NB4 (cell line): ENCODE measurements around the gene MAGI1.
"Not testable (repeated sequence)": the region's sequence is repeated elsewhere in the genome, so short reads cannot be mapped to it uniquely, and the experiment has no call there.

Source experiments
- DNase-seq: peaks from one replicate; pipeline ENCODE4 v3.0.0; 2010; ENCODE audit warnings: low read depth
- H3K4me3 ChIP-seq: one replicate; pipeline ENCODE4 v1.5.1; 2011; ENCODE audit warnings: mild to moderate bottlenecking, low read depth, low read length, moderate library complexity
- MYC ChIP-seq: IDR thresholded peaks from 2 replicates; pipeline ENCODE4 v1.6.1; 2011; ENCODE audit warnings: low read depth, low read length
- POLR2A ChIP-seq: IDR thresholded peaks from 2 replicates; pipeline ENCODE4 v1.6.1; 2011; ENCODE audit warnings: mild to moderate bottlenecking; ENCODE audit not compliant: insufficient read length; ENCODE audit errors: extremely low read depth
- TF ChIP-seq, protein P1 (sequence below): IDR thresholded peaks from one replicate; pipeline ENCODE4 v1.5.1; 2012; ENCODE audit warnings: low read depth, low read length
- TF ChIP-seq, protein P2 (sequence below): IDR thresholded peaks from 2 replicates; pipeline ENCODE4 v1.6.1; 2011; ENCODE audit warnings: low read depth, low read length

MAGI1 gene

DNA sequence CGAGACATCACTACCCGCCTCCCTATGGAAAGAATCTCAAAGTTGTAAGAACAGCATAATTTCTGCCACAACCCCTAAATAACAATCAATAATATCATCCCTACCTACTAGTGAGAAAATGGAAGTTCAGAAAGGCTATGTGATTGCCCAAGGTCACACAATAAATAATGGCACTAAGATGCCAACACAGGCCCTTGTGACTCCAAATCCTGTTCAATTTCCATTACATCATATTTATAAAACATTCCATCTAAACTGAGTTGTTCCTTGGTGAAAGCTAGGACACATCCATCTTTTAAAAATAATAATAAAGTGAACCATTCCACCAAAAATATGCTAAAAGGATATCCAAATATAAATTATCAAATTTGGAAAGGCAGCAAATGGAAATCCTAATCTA lies 144.6 kb downstream of the MAGI1 start:
- no peak for DNase-seq
- no peak for TF ChIP-seq MYC
- H3K4me3 ChIP-seq = no peak overlapping the region

DNA sequence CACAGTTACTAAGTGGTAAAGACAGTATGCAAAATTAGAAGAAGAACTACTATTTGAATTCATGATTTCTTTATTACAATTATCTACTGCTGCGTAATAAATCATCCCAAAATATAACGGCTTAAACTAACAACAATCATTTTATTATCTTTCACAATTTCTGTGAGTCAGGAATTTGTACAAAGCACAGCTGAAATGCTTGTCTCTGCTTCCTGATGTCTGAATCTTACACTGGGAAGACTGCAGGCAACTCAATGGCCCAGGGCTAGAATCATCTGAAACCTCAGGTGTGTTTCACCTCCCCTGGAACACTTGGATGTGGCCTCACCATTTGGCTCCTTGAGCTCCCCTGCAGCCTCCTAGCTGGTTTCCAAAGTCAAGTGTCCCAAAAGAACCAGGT lies 145.1 kb downstream of the MAGI1 start:
- no peak for DNase-seq
- TF ChIP-seq MYC = no peak
- TF ChIP-seq, protein P1, sequence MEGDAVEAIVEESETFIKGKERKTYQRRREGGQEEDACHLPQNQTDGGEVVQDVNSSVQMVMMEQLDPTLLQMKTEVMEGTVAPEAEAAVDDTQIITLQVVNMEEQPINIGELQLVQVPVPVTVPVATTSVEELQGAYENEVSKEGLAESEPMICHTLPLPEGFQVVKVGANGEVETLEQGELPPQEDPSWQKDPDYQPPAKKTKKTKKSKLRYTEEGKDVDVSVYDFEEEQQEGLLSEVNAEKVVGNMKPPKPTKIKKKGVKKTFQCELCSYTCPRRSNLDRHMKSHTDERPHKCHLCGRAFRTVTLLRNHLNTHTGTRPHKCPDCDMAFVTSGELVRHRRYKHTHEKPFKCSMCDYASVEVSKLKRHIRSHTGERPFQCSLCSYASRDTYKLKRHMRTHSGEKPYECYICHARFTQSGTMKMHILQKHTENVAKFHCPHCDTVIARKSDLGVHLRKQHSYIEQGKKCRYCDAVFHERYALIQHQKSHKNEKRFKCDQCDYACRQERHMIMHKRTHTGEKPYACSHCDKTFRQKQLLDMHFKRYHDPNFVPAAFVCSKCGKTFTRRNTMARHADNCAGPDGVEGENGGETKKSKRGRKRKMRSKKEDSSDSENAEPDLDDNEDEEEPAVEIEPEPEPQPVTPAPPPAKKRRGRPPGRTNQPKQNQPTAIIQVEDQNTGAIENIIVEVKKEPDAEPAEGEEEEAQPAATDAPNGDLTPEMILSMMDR = no peak
- TF ChIP-seq POLR2A = no peak
- TF ChIP-seq, protein P2, sequence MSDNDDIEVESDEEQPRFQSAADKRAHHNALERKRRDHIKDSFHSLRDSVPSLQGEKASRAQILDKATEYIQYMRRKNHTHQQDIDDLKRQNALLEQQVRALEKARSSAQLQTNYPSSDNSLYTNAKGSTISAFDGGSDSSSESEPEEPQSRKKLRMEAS = no peak
- H3K4me3 ChIP-seq = no peak overlapping the region

DNA sequence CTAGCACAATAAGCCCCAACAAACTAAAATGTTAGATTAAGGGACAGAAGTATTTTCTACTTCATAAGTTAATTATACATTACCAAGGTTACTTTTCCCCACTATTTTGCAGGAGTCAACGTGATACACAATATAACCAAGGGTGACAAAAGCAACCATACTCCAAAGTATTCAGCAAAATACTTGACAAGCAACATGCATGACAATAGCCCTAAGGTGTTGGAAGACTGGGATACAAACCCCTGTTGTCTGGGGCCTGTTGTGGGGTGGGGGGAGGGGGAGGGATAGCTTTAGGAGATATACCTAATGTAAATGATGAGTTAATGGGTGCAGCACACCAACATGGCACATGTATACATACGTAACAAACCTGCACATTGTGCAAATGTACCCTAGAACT lies 147.2 kb downstream of the MAGI1 start:
- not testable (repeated sequence) for H3K4me3 ChIP-seq, DNase-seq

DNA sequence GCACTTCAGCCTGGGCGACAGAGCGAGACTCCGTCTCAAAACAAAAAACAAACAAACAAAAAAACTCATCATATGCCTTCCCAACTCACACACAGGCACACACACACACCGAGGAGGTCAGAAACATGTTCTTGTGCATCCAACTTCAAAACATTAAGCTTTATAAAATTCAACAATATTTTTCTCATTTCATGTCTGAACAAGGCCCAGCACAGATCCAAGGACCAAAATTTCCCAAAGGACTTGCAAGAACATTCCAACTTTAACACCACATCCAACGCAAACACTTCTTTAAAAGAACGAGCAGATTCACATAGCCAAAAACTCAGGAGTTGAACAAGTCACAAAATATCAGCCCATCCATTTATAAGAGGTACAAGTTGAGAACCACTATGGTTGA lies 148.4 kb downstream of the MAGI1 start:
- TF ChIP-seq POLR2A (no peak), MYC (no peak)
- TF ChIP-seq, protein P2 = no peak
- TF ChIP-seq, protein P1 = no peak
- H3K4me3 ChIP-seq = no peak overlapping the region
- DNase-seq = no peak

DNA sequence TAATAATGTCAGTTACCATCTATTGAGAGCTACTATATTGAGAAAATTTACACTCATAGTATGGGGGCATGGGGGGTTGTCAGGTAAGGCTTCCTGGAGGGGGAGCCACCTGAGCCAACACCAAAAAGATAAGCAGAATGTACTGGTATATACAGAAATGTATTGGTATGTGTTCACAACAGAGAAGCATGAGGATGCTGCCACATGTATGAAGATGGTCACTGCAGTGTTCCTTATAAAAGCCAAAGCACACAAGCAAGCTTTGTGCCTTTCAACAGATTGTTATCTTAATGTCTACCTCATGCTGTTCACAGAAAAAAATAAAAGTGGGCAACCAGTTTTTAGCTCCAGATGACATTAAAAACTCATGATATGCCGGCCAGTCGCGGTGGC lies 149.0 kb downstream of the MAGI1 start:
- no peak for TF ChIP-seq POLR2A
- TF ChIP-seq, protein P1 = no peak
- TF ChIP-seq, protein P2 = no peak
- no peak for TF ChIP-seq MYC
- DNase-seq = no peak
- H3K4me3 ChIP-seq = no peak overlapping the region

DNA sequence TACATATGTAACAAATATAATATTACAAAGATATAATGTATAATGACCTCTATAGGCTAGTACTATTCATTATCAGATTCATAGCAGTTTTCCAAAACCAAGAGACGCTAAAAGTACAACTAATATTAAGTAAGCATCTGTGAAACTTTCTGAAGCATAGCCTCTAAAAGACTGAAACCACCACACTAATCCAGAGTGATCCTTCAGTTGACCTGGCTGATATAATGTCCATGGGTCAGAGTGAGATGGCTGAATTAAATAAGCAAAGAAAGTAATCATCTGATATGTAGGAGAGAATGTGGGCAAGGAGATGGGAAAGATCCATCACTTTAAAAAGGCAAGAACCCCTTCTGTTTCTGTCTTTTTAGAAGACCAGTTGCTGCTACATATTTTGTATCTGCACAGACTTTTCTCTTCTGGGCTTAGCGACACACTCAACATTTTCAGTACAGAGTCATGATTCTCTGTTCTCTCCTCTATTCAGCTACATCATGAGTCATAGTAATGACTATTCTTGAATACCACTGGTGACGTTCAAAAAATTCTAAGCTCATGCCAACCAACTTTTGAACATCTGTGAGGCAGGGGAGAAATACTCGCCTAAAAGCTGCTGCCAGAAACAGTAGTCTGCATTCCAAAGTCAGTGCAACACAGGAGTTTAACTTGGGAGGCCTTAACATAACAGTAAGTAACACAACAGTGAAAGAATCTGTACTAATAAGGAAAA lies 149.6 kb downstream of the MAGI1 start:
- DNase-seq = no peak
- H3K4me3 ChIP-seq = no peak overlapping the region
- TF ChIP-seq, protein P2 = no peak
- TF ChIP-seq, protein P1 = no peak
- TF ChIP-seq MYC (no peak), POLR2A (no peak)

DNA sequence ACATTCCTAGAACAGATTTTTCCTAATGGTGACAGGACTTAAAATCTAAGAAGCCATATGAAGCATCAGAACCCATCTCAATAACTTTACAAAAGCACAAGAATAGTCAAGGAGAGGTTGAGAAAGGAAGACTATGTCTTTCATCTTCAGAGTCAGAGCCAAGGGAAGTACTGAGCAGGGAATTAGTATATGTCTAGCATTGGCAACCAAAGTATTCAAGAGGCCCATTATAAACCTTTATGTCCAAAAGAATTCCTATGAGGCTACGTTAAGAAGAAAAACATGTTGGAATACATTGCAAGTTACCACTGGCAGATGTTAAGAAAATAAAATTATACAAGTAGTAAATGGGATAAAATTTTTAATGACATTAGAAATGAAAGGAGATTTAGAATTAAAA lies 150.5 kb downstream of the MAGI1 start:
- H3K4me3 ChIP-seq = no peak overlapping the region
- no peak for DNase-seq
- TF ChIP-seq, protein P1 = no peak
- TF ChIP-seq POLR2A (no peak), MYC (no peak)
- TF ChIP-seq, protein P2 = no peak
